NT2/D1 (cell line): ENCODE results near the gene CYB561.

Experiments used
- DNase-seq: peaks from one replicate; pipeline ENCODE4 v3.0.0-alpha.2; 2011; ENCODE audit warnings: low read depth, low spot score
- H3K27me3 ChIP-seq: 2 replicates; pipeline ENCODE4 v1.6.0; 2011; ENCODE audit warnings: mild to moderate bottlenecking; ENCODE audit not compliant: insufficient read length, insufficient read depth
- H3K36me3 ChIP-seq: 2 replicates; pipeline ENCODE4 v1.6.1; 2011; ENCODE audit warnings: mild to moderate bottlenecking, low read length, mixed read lengths; ENCODE audit not compliant: insufficient read depth, insufficient read length
- H3K4me1 ChIP-seq: 2 replicates; pipeline ENCODE4 v1.5.1; 2011; ENCODE audit not compliant: insufficient read depth, insufficient read length
- H3K4me3 ChIP-seq: 2 replicates; pipeline ENCODE4 v1.5.1; 2011; ENCODE audit warnings: low read depth; ENCODE audit not compliant: insufficient read length
- H3K9ac ChIP-seq: 2 replicates; pipeline ENCODE4 v1.6.0; 2011; ENCODE audit warnings: low read depth; ENCODE audit not compliant: insufficient read length
- H3K9me3 ChIP-seq: 2 replicates; pipeline ENCODE4 v1.5.1; 2011; ENCODE audit warnings: mild to moderate bottlenecking, low read length; ENCODE audit not compliant: insufficient read depth
- SUZ12 ChIP-seq: IDR thresholded peaks from 2 replicates; pipeline ENCODE4 v1.6.1; 2011; ENCODE audit not compliant: insufficient read length, insufficient read depth; ENCODE audit errors: extremely low read depth
- YY1 ChIP-seq: IDR thresholded peaks from 2 replicates; pipeline ENCODE4 v1.6.1; 2011; ENCODE audit not compliant: insufficient read length, insufficient read depth
- ZNF274 ChIP-seq: IDR thresholded peaks from 2 replicates; pipeline ENCODE4 v1.6.1; 2011; ENCODE audit warnings: mild to moderate bottlenecking, low read depth, low read length

The CYB561 gene

GRCh38 chr17:63448655-63449054, 2.5 kb upstream of the CYB561 start:
- Histone ChIP-seq H3K27me3 (no peaks in the 10 kb centered on the region), H3K9ac (no peak overlapping the region), H3K9me3 (no peaks in the 10 kb centered on the region), H3K4me3 (no peak overlapping the region), H3K36me3 (no peaks in the 10 kb centered on the region), H3K4me1 (peaks cover 7% of the 10 kb centered on the region)
- no peak for DNase-seq
- no peak for TF ChIP-seq SUZ12
- no peak for TF ChIP-seq YY1
- no peak for TF ChIP-seq ZNF274

- DNase-seq: no peak
- H3K9ac ChIP-seq: peak overlapping the region; percentile 88
- peaks cover 7% of the 10 kb centered on the region for H3K4me1 ChIP-seq
- TF ChIP-seq ZNF274 (no peak), YY1 (no peak)
- H3K9me3 ChIP-seq: no peaks in the 10 kb centered on the region
- H3K27me3 ChIP-seq: no peaks in the 10 kb centered on the region
- peak overlapping the region; percentile 63 for H3K4me3 ChIP-seq
- peaks cover 6% of the 10 kb centered on the region for H3K36me3 ChIP-seq
Measured at GRCh38 chr17:63447471-63448009, 1.4 kb upstream of the CYB561 start.

DNA sequence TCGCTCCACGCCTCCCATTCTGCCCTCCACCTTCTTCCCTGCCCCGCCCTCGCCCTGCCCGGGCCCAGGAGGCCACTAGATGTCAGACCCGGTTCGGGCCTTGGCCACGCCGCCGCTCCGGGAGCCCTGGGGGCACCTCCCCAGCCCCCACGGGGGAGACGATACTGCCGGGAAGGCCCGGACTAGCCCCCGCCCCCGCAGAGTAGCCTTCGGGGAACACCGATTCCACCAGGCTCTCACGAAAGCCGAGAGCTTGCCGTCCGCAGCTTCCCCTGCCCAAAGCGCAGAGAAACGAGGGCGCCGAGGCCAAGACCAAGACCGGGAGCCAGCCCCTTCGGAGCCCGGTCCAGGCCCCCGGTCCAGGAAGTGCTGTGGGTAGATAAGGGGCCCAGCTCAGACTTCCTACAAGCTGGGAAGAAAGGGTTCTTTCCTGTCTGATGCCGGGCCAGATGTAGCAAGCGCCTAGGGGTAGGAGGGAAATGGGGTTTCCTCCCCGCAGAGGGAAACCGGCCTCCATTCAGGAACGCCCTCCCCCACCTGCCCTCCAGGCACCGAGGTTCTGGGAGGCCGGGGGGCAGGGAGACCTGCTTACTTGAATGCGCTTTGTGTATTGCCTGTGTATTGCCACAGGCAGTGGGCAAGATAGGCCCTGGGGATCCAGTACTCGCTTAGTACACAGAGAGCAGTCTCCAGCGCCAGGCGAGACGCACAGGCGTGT, 806 bp upstream of the CYB561 start:
- peaks cover 4% of the 10 kb centered on the region for H3K4me1 ChIP-seq
- TF ChIP-seq ZNF274 (no peak), YY1 (no peak), SUZ12 (no peak)
- H3K27me3 ChIP-seq: no peaks in the 10 kb centered on the region
- H3K9me3 ChIP-seq: no peaks in the 10 kb centered on the region
- H3K9ac ChIP-seq: peak overlapping the region; percentile 88
- peaks cover 9% of the 10 kb centered on the region for H3K36me3 ChIP-seq
- H3K4me3 ChIP-seq: peak overlapping the region; percentile 63
- DNase-seq: peak; percentile 32

DNA sequence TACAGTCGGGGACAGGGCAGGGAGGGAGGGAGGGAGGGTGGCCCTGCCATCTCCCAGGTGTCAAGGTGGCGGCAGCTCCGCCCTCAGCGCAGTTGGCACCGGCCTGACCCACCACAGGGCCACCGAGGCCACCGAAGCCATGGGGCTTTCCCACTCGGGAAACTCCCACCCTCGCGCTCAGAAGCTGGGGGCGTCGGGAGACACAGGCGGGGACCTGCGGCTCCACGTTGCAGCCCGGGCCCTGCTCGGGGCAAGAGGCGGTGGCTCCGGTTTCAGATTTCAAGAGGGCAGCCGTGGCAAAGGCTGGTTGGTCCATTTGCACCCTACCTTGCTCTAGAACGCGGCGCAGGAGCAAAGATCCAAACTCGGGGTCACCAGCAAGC, 544 bp downstream of the CYB561 start:
- no peak for DNase-seq
- peaks cover 11% of the 10 kb centered on the region for H3K4me1 ChIP-seq
- H3K9ac ChIP-seq: peak overlapping the region; percentile 82
- TF ChIP-seq SUZ12: no peak
- no peak for TF ChIP-seq YY1
- H3K9me3 ChIP-seq: no peaks in the 10 kb centered on the region
- H3K4me3 ChIP-seq: peak overlapping the region; percentile 63
- peaks cover 15% of the 10 kb centered on the region for H3K36me3 ChIP-seq
- H3K27me3 ChIP-seq: no peaks in the 10 kb centered on the region

DNA sequence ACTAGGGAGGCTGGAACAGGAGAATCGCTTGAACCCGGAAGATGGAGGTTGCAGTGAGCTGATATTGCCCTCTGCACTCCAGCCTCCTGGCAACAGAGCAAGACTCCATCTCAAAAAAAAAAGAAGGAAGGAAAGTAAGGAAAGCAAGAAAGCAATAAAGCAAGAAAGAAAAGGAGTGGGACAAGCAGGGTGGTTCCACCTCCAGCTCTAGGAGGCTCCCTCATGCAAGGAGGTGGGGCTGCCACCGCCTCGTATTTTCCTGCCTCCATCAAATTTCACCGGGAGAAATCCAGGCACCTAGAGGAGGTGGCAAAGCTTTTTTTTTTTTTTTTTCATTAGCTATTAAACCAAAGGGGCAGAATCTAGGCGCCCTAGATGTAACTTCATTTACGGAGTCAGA, 1.0 kb downstream of the CYB561 start:
- Histone ChIP-seq H3K9ac (peak overlapping the region; percentile 82), H3K4me3 (peak overlapping the region; percentile 63), H3K27me3 (no peaks in the 10 kb centered on the region), H3K4me1 (peaks cover 14% of the 10 kb centered on the region), H3K36me3 (peaks cover 15% of the 10 kb centered on the region), H3K9me3 (no peaks in the 10 kb centered on the region)
- TF ChIP-seq SUZ12 (no peak), YY1 (no peak), ZNF274 (no peak)
- DNase-seq: no peak

- no peak overlapping the region for H3K9ac ChIP-seq
- H3K4me1 ChIP-seq: peaks cover 14% of the 10 kb centered on the region
- DNase-seq: no peak
- no peaks in the 10 kb centered on the region for H3K27me3 ChIP-seq
- TF ChIP-seq SUZ12: no peak
- no peak for TF ChIP-seq YY1
- no peak for TF ChIP-seq ZNF274
- peaks cover 15% of the 10 kb centered on the region for H3K36me3 ChIP-seq
- no peak overlapping the region for H3K4me3 ChIP-seq
- H3K9me3 ChIP-seq: no peaks in the 10 kb centered on the region
Measured at GRCh38 chr17:63444457-63444856, 1.6 kb downstream of the CYB561 start.

GRCh38 chr17:63443053-63443452, 3.1 kb downstream of the CYB561 start:
- no peak for DNase-seq
- Histone ChIP-seq H3K36me3 (peaks cover 15% of the 10 kb centered on the region), H3K9ac (peak overlapping the region; percentile 38), H3K9me3 (no peaks in the 10 kb centered on the region), H3K4me1 (peaks cover 12% of the 10 kb centered on the region), H3K27me3 (no peaks in the 10 kb centered on the region), H3K4me3 (no peak overlapping the region)
- TF ChIP-seq SUZ12 (no peak), YY1 (no peak), ZNF274 (no peak)

DNA sequence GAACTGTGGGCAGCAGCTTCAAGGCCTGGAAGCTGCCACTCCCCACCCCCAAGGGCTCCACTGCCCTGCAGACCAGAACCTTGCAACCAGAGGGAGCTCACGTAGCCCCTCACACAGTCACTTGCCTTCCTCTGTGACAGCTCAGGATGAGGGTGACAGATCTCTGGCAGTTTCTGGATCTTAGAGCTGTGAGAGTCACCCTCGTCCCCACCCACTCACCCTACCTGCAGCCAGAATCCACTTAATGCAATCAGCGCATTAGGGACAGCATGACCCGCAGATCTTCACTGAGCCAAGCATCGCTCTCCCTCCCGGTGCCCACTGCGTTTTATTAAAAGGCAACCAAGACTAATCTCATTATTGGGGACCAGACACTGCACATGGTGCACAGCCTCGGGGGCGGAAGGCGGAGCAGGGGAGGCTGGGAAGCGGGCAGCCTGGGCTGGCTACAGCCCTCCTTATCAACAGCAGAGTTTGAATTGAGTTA, 3.5 kb downstream of the CYB561 start:
- Histone ChIP-seq H3K4me1 (peaks cover 12% of the 10 kb centered on the region), H3K9me3 (no peaks in the 10 kb centered on the region), H3K36me3 (peaks cover 15% of the 10 kb centered on the region), H3K4me3 (no peak overlapping the region), H3K27me3 (no peaks in the 10 kb centered on the region), H3K9ac (peak overlapping the region; percentile 38)
- TF ChIP-seq YY1 (no peak), SUZ12 (no peak), ZNF274 (no peak)
- DNase-seq: no peak
